Medulla oblongata (tissue), 1 donor: ENCODE results near the gene SBF2.
"Not testable (repeated sequence)": the region's sequence is repeated elsewhere in the genome, so short reads cannot be mapped to it uniquely, and the experiment has no call there.

ENCODE experiments used
- DNase-seq: peaks from one replicate; pipeline ENCODE4 v3.0.0-alpha.2; 2015; ENCODE audit errors: extremely low spot score

The SBF2 gene

DNA sequence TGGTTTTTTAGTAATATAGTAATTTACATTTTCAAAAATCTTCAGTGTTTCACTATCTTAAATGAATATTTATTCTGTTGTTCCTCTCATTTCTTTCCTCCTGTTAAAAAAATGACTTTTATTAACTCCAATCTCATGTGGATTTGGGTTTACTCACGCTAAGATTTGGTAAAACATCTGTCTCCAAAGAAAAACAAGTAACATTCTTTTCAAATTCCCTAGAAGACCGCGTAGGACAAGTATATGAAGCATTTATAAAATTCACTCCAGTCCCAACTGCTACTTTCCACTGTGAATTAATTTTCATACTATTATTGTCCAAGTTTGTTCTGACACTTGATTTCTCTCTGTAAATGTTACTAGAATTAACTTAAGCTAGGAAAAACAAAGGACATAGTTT is 26.2 kb downstream of the SBF2 start:
- no peak for DNase-seq

DNA sequence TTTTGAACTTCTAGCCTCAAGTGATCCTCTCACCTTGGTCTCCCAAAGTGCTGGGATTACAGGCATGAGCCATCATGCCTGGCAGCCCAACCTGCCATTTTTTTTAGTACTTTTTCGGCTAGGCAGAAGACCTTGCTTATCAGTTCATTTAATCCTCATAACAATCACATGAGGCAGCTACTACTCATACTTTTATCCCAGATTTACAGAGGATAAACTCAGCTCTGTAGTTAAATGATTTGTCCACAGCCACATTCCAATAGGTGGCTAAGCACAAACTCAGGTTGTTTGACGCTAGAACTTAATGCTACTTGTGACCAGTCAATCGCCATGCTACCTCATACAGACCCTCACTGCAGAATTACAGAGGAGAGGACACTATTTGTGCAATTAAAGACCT is 28.1 kb downstream of the SBF2 start:
- DNase-seq = no peak

DNA sequence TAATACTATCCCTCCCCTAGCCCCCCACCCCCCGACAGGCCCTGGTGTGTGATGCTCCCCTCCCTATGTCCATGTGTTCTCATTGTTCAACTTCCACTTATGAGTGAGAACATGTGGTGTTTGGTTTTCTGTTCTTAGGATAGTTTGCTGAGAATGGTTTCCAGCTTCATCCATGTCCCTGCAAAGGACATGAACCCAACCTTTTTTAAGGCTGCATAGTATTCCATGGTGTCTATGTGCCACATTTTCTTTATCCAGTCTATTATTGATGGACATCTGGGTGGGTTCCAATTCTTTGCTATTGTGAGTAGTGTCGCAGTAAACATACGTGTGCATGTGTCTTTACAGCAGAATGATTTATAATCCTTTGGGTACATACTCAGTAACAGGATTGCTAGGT is 29.3 kb downstream of the SBF2 start:
- DNase-seq = not testable (repeated sequence)

DNA sequence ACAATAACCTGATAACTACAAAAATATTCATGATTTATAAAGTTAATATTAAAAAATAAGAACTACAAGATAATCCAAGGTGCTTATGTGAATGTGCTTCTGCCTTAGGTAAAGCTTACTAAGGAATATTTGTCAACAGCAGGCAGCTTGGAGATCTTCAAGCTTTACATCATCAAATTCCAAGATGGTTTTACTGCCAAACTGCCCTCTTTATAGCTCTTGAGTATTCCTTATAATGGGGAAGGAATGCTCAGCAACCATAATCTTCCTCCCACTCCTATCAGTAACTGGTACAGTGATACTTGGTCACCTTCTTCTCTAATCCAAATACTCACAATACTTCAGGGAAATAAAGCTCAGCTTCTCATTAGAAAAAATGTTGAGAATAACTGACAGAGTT is 30.1 kb downstream of the SBF2 start:
- DNase-seq = no peak

DNA sequence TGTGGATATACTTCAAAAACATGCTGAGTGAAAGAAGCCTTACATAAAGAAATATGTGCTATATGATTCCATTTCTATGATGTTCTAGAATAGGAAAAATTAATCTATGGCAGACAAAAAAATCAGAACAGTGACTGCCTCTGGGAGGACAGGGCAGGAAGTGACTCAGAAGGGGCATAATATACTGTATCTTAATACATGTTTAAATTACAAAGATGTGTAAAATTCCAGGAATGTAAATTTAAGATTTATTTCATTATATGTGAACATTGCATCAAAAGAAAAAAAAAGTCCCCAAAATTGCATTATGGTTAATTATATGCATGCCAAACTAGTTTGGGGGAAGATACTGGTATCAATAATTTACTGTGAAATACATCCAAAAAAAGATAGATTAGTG is 32.2 kb downstream of the SBF2 start:
- DNase-seq = no peak

DNA sequence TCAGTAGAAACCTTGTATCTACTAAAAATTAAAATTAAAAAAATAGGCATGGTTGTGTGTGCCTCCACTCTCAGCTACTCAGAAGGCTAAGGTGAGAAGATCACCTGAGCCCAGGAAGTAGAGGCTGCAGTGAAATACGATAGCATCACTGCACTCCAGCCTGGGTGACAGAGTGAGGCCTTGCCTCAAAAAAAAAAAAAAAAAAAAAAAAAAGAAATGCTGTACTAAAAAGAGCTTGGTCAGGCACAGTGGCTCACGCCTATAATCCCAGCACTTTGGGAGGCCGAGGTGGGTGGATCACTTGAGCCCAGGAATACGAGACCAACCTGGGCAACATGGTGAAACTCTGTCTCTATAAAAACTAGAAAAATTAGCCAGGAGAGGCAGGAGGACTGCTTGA is 36.5 kb downstream of the SBF2 start:
- no peak for DNase-seq

DNA sequence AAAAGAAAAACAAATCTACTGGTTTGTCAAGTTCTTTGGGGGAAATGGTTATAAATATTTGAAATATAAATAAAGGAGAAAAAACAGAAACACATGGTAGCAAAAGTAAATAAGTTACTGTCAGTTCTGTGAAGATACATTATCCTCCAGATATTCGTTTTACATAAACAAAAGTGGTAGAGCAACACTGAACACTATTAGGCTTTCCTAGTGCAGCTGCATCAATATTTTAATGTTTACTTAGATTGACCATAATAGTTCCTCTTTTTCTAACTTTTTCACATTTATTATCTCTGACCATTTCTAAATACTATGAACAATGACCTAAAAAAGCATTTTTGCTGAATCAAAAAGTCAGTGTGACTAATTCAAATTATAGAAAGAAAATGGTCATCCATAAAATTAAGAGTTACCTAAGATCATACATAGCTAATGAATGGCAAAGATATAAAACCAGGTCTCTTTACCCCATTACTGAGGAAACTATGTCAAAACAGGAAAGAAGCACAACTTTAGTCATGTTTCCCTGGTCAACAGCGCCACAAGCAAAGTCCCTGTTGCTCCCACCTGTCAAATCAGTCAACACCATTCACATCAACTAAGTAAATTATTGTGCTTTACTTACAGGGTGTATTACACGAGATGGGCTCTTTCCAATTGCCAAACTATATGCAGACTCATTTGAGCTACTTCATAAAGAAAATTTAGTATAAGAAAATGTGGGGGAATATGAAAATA is 38.5 kb downstream of the SBF2 start:
- no peak for DNase-seq

DNA sequence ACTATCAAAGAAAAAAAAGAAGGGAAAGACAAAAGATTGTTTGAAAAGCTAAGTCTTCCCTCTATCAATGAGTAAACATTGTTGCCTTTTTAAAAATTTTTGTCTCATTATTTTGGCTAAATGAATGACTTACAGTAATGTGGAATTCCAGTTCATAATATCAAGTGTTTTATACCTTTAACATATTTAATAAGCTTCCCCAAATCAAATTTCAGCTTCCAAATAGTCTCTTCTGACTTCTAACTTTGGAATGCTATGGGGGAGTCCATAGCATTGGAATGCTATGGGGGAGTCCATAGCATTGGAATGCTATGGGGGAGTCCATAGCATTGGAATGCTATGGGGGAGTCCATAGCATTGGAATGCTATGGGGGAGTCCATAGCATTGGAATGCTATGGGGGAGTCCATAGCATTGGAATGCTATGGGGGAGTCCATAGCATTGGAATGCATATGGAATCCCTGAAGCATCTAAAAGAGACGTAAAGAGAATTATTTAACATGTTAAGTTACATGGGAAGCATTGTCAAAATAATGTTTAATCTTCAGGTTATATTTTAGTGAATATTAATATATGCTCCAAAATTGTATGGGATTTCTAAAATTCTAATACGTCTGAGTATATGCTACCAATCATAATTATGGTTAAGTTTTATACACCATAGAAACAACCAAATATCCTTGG is 44.4 kb downstream of the SBF2 start:
- DNase-seq = not testable (repeated sequence)

DNA sequence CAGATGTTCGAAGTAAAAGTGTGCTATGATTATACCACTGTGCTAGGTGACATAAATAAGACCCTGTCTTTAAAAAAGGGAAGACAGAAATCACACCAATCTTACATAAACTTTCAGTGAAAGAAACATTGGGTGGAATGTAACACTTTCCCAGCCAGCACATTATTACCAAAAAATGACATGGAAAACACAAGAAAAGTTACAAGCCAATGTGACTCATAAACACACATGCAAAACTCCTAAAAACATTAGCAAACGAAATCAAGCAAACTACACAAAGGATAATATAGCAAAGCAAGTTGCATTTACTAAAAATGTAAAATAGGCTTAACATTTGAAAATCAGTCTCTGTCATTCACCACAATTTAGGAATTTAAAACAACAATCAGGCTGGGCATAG is 47.0 kb downstream of the SBF2 start:
- DNase-seq = no peak

DNA sequence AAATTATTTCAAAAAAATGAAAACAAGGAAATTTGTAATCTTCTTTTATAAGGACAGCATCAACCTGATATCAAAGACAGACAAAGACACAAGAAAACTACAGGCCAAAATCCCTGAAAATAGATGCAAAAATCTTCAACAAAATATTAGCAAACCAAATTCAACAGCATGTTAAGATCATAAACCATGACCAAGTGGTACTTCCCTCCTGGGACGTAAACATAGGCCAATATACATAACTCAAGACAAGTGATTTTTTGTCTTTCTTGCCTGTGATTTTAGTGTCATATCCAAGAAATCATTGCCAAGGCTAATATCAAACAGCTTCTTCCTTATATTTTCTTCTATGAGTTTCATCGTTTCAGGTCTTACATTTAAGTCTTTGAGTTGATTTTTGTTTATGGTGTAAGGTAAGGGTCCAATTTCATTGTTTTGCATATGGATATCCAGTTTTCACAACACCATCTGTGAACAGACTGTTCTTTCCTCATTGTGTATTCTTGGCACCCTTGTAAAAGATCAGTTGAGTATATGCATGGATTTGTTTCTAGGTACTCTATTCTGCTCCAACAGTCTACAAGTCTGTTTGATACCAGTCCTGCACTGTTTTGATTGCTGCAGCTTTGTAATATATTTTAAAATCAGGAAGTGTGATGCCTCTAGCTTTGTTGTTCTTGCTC is 50.0 kb downstream of the SBF2 start:
- no peak for DNase-seq

DNA sequence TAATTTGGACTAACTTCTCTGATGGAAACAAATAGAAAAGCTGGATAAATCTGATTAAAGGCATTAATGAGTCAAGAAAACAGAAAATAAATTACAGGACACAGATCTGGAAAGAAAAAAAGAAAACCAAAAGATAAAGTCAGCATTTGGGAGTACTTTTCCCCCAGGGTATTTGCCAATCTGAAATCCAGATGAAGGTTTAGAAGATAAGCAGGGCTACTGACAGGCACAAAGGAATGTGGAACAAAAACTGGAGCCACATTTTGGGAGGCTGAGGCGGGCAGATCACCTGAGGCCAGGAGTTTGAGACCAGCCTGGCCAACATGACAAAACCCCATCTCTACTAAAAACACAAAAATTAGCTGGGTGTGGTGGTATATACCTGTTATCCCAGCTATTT is 57.2 kb downstream of the SBF2 start:
- DNase-seq = no peak

DNA sequence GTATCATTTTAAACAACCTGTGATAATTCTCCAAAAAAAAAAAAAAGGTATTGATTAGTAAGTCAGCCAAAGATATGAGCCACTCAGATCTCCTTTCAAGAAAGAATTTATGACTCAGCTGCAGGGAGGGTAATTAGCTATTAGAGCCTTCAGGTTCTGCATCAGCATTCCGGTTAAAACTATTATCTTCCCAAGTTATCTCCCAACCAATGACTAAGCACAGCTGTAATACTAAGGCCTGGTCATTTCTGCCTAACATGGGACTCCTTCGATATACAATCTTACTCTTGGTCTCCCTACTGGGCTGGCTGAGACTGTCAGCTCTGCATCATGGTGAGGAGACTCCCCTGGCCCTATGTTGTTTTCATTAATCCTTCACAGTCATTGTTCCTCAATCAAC is 60.4 kb downstream of the SBF2 start:
- DNase-seq = no peak

DNA sequence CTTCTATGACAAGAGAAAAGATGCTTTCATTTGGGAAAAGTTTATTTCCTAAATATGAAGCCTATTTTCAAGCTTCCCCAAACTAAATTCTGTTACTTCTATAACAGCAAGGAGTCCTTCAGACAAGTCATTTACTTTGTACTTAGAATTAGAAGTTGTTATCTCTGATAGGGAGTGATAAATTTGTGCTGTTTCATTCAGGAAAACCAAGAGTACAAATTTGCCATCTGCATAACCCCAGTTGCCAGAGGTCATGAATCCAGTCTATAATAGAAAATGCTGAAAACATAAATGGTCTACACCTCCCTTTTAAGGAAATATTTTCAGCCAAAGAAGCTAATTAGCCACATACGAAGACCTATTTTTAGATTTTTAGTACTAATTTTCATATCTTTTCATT is 61.3 kb downstream of the SBF2 start:
- no peak for DNase-seq

DNA sequence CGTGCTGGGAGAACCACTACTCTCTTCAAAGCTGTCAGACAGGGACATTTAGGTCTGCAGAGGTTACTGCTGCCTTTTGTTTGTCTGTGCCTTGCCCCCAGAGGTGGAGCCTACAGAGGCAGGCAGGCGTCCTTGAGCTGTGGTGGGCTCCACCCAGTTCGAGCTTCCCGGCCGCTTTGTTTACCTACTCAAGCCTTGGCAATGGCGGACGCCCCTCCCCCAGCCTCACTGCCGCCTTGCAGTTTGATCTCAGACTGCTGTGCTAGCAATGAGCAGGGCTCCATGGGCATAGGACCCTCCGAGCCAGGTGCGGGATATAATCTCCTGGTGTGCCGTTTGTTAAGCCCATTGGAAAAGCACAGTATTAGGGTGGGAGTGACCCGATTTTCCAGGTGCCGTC is 62.2 kb downstream of the SBF2 start:
- not testable (repeated sequence) for DNase-seq

DNA sequence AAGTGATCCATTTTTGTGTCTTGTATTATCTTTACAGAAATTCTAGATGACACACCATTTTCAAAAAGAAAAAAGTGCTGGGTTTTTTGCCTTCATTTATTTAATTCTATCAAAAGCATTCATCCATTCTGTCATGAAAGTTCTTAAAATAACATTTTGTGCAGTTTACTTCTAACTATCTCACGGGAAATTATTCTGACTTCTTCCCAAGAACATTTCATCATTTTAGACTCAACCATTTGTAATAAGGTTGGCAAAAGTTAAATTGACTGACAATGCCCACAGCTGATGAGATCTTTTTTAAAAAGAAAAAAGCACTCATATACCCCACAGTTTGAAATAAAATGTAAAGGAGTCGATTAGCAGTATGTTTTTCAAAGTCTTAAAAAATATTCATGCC is 68.5 kb downstream of the SBF2 start:
- no peak for DNase-seq

DNA sequence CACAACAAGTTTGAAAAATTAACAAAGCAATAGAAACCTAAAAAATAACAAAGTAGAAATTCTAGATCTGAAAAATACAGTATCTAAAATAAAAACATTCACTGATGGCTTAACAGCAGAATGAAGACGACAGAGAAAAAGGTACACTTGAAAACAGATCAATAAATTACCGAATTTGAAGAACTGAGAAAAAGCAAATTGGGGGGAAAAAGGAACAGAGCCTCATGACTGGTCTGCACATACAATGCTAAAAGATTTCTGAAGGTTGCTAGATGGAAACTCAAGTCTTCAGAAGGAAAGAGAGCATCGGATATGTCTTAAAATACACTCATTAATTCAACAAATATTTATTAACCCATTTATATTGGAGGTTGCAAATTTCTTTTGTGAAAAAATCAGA is 71.6 kb downstream of the SBF2 start:
- no peak for DNase-seq

DNA sequence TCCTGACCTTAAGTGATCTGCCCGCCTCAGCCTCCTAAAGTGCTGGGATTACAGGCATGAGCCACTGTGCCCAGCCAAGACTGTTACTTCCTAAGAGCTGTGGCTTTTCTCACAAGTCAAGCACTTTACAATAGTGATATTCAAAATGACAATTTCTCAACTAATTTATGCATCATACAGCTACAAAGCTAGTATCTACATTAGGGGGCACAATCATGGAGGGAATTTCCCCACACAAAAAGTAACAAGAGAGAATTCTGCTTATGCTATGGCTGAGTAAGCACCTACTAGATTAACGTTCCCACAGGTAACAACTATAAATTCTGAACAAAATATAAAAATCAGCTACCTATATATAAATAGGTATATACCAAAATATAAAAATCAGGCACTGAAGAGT is 72.7 kb downstream of the SBF2 start:
- DNase-seq = no peak

DNA sequence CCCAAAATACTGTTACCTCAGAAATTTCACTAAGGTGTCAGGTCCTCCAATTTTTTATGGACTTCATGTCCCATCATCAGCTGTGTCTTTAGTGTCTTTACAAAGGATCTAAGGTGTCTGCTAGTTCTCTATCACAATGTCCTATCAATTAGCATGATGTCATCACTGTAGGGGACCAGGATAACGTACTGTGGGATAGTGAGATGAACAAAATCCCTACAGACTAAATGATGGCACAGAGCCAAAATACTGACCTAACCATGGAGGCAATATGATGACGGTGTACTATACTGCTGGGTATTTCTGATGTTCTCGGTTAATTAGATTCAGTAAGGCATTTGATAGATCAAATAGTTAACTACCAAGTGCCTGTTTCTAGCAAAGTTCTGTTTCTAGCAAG is 82.5 kb downstream of the SBF2 start:
- DNase-seq = no peak

DNA sequence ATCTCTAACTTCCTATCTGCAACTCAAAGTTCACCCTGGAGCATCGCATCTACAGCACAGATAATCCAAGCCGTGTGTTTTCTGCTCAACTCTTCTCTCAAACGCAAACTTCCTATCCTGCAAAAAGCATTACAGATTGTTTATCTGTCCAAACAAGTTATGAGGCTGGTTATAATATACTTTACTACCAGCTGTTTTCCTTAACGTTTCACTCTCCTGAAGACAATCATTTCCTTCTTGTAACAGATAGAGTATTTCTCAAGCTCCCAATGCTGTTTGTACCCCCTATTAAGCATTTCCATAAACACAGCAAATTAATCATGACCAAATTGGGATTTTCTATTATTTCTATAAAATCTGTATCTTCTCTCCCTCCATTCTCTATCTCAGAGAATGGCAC is 84.7 kb downstream of the SBF2 start:
- DNase-seq = no peak

DNA sequence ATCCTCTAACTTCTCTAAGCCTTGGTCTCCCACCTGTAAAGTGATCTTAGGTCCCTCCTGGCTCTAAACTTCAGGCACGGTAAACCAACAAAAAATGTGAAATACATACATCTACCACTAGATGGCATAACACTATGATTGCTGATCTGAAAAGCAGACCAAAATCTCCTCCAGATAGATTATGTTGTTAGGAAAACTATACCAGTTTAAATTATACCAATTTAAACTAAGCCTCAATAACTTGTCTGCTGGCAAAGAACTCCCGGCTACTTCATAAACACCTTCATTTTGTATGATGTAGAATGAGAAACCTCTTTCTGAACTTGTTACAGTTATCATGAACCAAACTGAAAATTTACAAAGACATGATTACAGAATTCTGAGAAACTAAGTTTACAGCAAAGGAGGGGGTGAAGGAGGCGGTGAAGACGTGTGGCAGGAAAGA is 85.9 kb downstream of the SBF2 start:
- peak; percentile 60 for DNase-seq

DNA sequence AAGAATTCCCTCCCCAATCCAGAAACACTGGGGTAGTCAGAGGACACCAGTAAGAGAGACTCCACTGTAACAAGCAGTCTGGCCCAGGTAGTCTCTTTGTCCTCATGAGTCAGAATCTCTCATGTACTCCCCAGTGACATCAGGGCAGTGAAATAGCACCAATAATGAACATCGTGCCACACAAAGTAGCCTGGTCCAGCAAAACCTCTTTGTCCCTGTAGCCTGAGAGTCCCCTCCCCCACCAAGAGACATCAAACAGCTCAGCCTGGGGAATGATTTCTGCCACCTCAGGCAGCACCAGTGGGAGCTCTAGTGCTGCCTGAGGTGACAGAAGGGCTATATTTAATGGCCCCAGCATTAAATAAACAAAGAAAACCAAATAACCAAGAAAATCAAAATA is 88.1 kb downstream of the SBF2 start:
- no peak for DNase-seq

DNA sequence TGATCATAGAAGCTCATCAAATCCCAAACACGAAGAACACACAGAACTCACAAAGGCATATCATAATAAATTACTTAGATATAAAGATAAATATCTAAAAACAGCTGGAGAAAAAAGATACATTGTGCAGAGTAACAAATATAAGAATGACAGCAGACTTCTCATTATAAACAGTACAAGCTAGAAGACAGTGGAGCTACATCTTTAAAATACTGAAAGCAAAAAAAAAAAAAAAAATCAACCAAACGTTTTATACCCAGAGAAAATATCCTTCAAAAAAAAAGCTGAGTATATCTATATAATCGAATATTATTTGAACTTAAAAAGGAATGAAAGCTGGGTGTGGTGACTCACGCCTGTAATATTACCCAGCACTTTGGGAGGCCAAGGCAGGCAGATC is 90.0 kb downstream of the SBF2 start:
- no peak for DNase-seq

DNA sequence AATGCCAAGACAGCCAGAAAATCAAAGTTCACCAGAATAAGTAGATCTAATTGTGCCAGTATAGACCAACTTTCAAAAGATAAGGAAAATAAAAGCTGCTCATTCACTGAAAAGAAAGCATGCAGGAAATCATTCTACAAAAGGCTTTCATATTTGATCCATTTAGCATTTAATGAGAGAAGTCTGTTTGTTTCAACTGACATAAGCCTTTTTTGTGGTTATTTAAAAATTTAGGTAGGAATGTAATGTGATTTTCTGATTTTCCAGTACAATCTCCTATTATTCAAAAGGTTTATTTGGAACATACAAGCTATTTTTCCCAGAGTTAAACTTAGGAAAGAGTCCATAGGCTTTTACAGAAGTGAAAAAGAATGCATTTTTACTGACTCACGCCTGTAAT is 92.7 kb downstream of the SBF2 start:
- no peak for DNase-seq
